GM21526 (cell line): ENCODE results near the gene CCP110.

Experiments
- ATAC-seq: cut with Tn5 transposase; IDR thresholded peaks from one replicate; pipeline ENCODE4 v1.9.1; 2021; ENCODE audit warnings: moderate library complexity; ENCODE audit not compliant: unreplicated experiment, low FRiP score

Gene CCP110

GRCh38 chr16:19548144-19548543 lies 24.4 kb downstream of the CCP110 start:
- ATAC-seq: no peak

DNA sequence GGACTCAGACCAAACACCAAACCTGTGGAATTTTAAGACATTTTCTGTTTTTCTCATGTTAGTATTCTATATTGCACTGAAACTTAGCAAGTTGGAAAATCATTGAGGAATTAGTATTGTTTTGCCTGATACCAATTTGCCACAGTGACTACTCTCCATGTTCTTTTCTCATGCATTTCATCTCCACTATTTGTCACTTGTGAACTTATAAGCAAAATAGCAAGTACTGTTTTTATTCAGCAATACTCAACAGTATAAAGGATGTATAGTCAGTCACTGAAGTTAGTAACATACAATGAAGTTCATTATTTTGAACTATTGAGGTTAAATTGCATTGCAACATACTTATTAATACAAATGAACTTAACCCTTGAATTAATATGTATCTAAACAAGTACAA lies 25.9 kb downstream of the CCP110 start:
- ATAC-seq: no peak

DNA sequence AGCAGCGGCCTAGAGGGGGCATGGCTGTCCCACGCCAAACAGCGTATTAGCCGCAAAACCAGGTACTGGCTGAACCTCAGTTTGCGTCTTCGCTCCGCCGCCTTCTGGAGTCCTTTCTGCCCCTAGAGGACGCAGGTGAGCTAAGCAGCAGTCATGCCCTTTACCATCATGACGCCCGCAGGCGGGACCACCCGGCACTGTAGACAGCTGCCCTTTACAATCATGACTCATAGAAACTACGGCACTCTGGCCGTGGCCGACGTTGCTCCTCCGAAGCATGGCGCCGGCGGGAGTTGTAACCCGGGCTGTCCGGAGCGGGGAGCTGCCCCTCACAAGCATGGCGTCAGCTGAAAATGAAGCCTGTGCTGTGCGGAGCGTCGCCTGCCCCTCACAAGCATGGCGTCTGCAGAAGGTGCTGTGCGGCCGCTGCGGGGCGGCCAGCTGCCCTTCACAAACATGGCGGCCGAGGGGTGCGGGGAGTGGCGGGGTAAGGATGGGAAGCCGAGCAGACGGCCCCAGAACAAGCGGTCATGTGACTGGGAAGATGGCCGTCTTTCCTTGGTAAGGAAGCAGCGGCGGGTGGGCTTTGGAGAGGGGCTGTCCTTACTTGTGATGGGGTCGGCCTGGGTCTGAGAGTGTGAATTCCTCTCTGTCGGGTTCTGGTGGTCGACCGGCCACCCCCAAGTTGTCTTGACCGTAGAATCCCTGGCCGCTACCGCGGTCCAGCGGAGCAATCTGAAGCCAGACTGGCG lies 31.6 kb downstream of the CCP110 start, which contains the start of gene VPS35L:
Gene VPS35L, plus strand, starts transcription at position 518 of the 752 bp plus-strand sequence. Its CDS starts 27 bp downstream, at position 545.
- peak; percentile 91 for ATAC-seq

- no peak for ATAC-seq
Observed at GRCh38 chr16:19555938-19556771, 32.4 kb downstream of the CCP110 start.

GRCh38 chr16:19559242-19559910 lies 35.6 kb downstream of the CCP110 start:
- ATAC-seq: no peak

- no peak for ATAC-seq
Observed at GRCh38 chr16:19560078-19560477, 36.3 kb downstream of the CCP110 start.

DNA sequence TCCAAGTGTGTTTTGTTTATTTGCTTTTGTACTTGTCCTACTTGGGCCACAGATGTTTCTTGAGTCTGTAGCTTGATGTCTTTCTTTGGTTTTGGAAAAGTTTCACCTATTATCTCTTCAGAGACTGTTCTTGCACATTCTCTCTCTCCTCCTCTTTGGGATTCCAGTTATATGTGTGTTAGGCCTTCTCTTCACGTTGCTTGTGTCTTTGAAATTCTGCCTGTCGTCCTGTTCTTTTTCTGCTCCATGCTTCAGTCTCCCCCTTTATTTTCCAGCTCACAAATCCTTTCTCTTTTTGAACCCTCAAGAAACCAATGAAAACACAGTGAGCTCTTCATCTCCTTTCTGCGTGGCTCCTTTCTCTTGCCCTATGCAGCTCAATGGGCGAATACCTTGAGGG lies 39.6 kb downstream of the CCP110 start:
- no peak for ATAC-seq

DNA sequence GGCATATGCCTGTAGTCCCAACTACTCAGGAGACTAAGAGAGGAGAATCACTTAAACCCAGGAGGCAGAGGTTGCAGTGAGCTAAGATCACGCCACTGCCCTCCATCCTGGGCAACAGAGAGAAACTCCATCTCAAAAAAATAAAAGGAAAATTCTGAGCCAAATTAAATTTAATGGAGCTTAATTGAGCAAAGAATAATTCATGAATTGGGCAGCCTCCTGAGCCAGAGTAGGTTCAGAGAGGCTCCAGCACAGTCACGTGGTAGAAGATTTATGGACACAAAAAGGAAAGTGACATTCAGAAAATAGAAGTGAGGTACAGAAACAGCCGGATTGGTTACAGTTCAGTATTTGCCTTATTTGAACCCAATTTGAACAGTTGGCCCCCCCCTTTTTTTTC lies 42.6 kb downstream of the CCP110 start:
- no peak for ATAC-seq

GRCh38 chr16:19567560-19567959 lies 43.8 kb downstream of the CCP110 start:
- no peak for ATAC-seq

- no peak for ATAC-seq
Observed at GRCh38 chr16:19573997-19574396, 50.3 kb downstream of the CCP110 start.

- ATAC-seq: no peak
Observed at GRCh38 chr16:19574615-19575014, 50.9 kb downstream of the CCP110 start.

GRCh38 chr16:19578378-19578971 lies 54.7 kb downstream of the CCP110 start:
- no peak for ATAC-seq

DNA sequence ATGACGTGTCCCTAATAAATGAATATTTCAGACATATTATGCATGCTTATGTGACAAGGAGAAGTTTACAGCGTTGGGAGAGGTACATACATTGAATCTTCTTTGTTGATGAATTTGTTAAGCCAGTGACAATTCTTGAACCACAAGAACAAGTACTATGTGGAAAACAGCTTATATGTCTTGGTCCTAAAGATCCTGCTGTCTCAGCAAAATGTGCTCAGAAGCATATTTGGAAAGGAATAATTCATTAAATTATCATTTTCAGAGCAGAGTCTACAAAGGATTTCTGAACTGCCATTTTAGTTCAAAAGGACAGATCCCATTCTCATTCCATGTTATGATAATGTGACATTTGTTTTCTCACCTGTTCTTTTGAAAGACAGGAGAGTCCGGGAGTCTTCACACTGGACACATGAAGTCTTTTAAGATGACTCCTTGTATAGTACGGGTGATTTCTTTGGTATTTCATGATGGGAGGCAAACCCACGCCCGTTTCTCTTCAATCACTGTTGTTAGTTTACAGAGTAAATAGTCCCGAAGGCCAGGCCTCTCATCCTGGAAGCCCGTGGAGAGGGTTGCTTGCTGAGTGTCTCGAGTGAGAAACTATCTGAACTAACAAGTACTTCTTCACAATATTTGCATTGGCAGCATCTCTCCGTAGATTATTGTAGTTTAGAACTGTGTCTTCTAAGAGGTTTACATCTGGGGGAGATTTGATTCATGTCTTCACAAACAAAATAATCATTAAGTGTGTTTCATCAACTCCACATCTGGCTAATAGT lies 58.5 kb downstream of the CCP110 start:
- ATAC-seq: no peak

GRCh38 chr16:19583665-19584300 lies 60.0 kb downstream of the CCP110 start:
- ATAC-seq: no peak

DNA sequence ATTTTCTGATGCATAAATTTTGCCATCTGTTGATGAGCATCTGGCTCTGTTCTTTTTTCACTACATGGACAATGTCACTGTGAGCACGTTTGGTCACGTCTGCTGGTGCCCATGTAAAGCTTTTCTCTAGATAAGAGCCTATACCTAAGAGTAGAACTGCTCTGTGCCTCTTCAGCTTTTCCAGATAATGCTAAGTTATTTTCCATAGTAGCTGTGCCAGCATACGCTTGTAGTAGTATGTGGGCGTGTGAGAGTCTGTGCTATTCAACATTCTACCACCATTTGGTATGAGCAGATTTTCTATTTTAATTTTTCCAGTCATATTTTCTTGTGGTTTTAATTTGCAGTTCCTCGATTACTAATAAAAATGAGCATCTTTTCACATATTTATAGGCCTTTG lies 64.9 kb downstream of the CCP110 start:
- ATAC-seq: no peak

GRCh38 chr16:19589106-19589505 lies 65.4 kb downstream of the CCP110 start:
- no peak for ATAC-seq

GRCh38 chr16:19589771-19590302 lies 66.1 kb downstream of the CCP110 start:
- no peak for ATAC-seq

- ATAC-seq: no peak
Observed at GRCh38 chr16:19595043-19595767, 71.5 kb downstream of the CCP110 start.
